Kidney epithelial cell (primary cell): Measurements from ENCODE around the gene MYZAP. TPM values are rescaled to one million over a fixed set of nuclear protein-coding genes. Genes with fewer than 3 reads are reported as not detected.

ENCODE experiments used
- DNase-seq: peaks from one replicate; pipeline ENCODE4 v3.0.0-alpha.2; 2010; ENCODE audit warnings: low read depth
- H3K27me3 ChIP-seq: 2 replicates; pipeline ENCODE4 v1.6.0; 2011; ENCODE audit warnings: low read length; ENCODE audit not compliant: control insufficient read depth, insufficient read depth
- H3K36me3 ChIP-seq: 2 replicates; pipeline ENCODE4 v1.5.1; 2011; ENCODE audit warnings: low read length; ENCODE audit not compliant: control insufficient read depth, insufficient read depth
- H3K4me3 ChIP-seq: 2 replicates; pipeline ENCODE4 v1.5.1; 2011; ENCODE audit warnings: low read depth, mild to moderate bottlenecking, control low read depth, low read length
- total RNA-seq: library from RNA; depleted of rRNA; stranded (reverse); fragments of >200 nt; gene quantifications from 2 replicates; pipeline ENCODE4 v1.2.3, GENCODE V29; 2015
- TF ChIP-seq, protein P1 (sequence below): IDR thresholded peaks from 2 replicates; pipeline ENCODE4 v1.5.1; 2011; ENCODE audit warnings: mild to moderate bottlenecking, moderate library complexity, low read length, control low read depth, inconsistent platforms; ENCODE audit not compliant: insufficient read depth, poor library complexity, severe bottlenecking

MYZAP gene
- total RNA-seq, 1 donor from 2014 or later: 0.21 TPM

GRCh38 chr15:57657619-57658018 is 65.9 kb downstream of the MYZAP start:
- no peak for DNase-seq
- TF ChIP-seq, protein P1, sequence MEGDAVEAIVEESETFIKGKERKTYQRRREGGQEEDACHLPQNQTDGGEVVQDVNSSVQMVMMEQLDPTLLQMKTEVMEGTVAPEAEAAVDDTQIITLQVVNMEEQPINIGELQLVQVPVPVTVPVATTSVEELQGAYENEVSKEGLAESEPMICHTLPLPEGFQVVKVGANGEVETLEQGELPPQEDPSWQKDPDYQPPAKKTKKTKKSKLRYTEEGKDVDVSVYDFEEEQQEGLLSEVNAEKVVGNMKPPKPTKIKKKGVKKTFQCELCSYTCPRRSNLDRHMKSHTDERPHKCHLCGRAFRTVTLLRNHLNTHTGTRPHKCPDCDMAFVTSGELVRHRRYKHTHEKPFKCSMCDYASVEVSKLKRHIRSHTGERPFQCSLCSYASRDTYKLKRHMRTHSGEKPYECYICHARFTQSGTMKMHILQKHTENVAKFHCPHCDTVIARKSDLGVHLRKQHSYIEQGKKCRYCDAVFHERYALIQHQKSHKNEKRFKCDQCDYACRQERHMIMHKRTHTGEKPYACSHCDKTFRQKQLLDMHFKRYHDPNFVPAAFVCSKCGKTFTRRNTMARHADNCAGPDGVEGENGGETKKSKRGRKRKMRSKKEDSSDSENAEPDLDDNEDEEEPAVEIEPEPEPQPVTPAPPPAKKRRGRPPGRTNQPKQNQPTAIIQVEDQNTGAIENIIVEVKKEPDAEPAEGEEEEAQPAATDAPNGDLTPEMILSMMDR: no peak
- H3K36me3 ChIP-seq: no peaks in the 10 kb centered on the region
- no peaks in the 10 kb centered on the region for H3K27me3 ChIP-seq
- no peak overlapping the region for H3K4me3 ChIP-seq

DNA sequence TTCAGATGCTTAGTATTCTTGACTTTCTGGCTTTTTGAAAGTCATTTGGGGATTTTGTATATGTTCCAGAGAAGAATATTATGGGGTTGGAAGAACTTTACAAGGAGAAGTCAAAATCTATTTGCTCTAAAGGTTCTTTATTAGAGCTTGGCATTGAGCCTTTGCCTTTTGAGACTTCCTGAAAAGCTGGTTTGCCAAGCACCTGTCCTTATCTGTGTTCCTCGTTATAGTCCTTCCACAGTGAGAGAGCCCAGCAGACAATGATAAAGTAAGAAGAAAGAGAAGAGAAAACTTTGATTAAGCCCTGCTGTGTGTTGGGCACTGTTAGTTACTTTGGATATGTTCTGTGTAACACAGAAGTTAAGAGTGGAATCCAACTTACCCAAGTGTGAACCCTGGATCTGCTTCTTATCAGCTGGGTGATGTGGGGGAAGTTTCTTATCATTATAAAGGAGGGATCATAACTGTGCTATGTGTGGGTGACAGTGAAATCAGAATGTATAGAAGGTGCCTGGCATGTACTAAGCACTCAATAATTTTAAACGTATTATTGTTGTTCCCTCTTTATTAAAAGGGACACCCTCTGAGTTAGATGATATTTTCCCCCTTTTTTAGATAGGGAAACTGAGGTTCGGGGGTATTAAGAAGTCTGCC is 70.5 kb downstream of the MYZAP start:
- no peak overlapping the region for H3K4me3 ChIP-seq
- TF ChIP-seq, protein P1: no peak
- no peaks in the 10 kb centered on the region for H3K36me3 ChIP-seq
- DNase-seq: no peak
- H3K27me3 ChIP-seq: no peaks in the 10 kb centered on the region

GRCh38 chr15:57662802-57663201 is 71.1 kb downstream of the MYZAP start:
- Histone ChIP-seq H3K4me3 (no peak overlapping the region), H3K27me3 (no peaks in the 10 kb centered on the region), H3K36me3 (no peaks in the 10 kb centered on the region)
- TF ChIP-seq, protein P1: no peak
- DNase-seq: no peak

DNA sequence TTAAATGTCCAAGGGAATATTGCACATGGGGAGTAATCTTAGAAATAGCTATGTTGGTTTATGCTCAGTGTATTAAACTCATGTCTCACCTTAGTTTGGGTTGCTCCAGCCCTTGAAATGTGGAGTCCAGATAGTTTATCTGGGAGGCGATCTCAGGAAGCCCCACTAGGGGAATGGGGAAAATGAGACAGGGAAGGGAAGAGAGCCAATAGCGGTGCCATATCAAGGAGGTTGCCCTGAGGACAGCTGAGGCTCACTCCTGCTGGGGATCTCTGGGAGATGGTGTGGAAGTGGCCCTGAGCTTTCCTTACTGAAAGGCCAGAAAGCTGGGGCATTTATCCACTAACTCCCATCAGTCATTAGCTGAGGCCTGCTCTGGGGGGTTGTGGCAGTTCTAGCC is 71.6 kb downstream of the MYZAP start:
- no peak for DNase-seq
- Histone ChIP-seq H3K27me3 (no peaks in the 10 kb centered on the region), H3K36me3 (no peaks in the 10 kb centered on the region), H3K4me3 (no peak overlapping the region)
- TF ChIP-seq, protein P1: no peak

GRCh38 chr15:57665194-57665593 is 73.5 kb downstream of the MYZAP start:
- Histone ChIP-seq H3K36me3 (no peaks in the 10 kb centered on the region), H3K4me3 (no peak overlapping the region), H3K27me3 (no peaks in the 10 kb centered on the region)
- TF ChIP-seq, protein P1: no peak
- no peak for DNase-seq

DNA sequence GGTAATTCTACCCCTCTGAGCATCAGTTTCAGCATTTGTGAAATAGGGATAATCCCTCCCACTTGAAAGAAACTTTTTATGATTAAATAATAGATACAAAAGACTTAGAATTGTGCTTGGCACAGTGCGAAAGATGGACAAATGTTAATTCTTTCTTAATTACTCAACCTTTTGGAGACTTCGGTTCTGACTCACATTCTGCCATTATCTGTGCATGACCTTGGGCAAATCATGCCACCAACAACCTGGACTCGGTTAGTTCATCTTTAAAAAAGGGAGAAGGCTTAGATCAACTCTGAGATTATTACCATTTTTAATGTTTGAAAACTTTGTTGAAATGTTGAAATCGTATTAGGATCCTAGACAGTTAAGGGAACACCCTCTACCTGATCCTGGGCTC is 74.2 kb downstream of the MYZAP start:
- TF ChIP-seq, protein P1: no peak
- no peaks in the 10 kb centered on the region for H3K36me3 ChIP-seq
- DNase-seq: no peak
- H3K4me3 ChIP-seq: no peak overlapping the region
- no peaks in the 10 kb centered on the region for H3K27me3 ChIP-seq
